ENCODE measurements around the gene LRRC25.
"Not testable (repeated sequence)": the region's sequence is repeated elsewhere in the genome, so short reads cannot be mapped to it uniquely, and the experiment has no call there.

Gene LRRC25

GRCh38 chr19:18424122-18424889 is 26.9 kb upstream of the LRRC25 start:
- no peak for DNase-seq

GRCh38 chr19:18423258-18424020 is 26.0 kb upstream of the LRRC25 start:
- no peak for DNase-seq

GRCh38 chr19:18422530-18423191 is 25.2 kb upstream of the LRRC25 start:
- DNase-seq, result no peak

GRCh38 chr19:18421371-18421959 is 24.0 kb upstream of the LRRC25 start:
- DNase-seq, result no peak

- no peak for DNase-seq
Measured at GRCh38 chr19:18420930-18421329, 23.5 kb upstream of the LRRC25 start.

GRCh38 chr19:18419699-18420460 is 22.5 kb upstream of the LRRC25 start:
- no peak for DNase-seq

GRCh38 chr19:18419195-18419698 is 21.8 kb upstream of the LRRC25 start, which contains the start of gene SSBP4:
Gene SSBP4, plus strand, starts transcription at chr19:18419398. Its CDS starts 251 bp downstream, at chr19:18419649.
- DNase-seq, result peak; percentile 87

- no peak for DNase-seq
Measured at GRCh38 chr19:18418483-18419194, 21.2 kb upstream of the LRRC25 start.

GRCh38 chr19:18418029-18418482 is 20.6 kb upstream of the LRRC25 start:
- no peak for DNase-seq

- DNase-seq, result peak; percentile 93
Measured at GRCh38 chr19:18417250-18418028, 20.0 kb upstream of the LRRC25 start.

GRCh38 chr19:18416778-18417249 is 19.4 kb upstream of the LRRC25 start:
- DNase-seq, result peak; percentile 94

- peak; percentile 85 for DNase-seq
Measured at GRCh38 chr19:18415178-18415867, 17.9 kb upstream of the LRRC25 start.

- DNase-seq, result no peak
Measured at GRCh38 chr19:18414504-18415177, 17.2 kb upstream of the LRRC25 start.

- DNase-seq, result no peak
Measured at GRCh38 chr19:18412610-18413239, 15.3 kb upstream of the LRRC25 start.

- DNase-seq, result no peak
Measured at GRCh38 chr19:18408053-18408476, 10.6 kb upstream of the LRRC25 start.

GRCh38 chr19:18406749-18407148 is 9.3 kb upstream of the LRRC25 start:
- no peak for DNase-seq

GRCh38 chr19:18405754-18406153 is 8.3 kb upstream of the LRRC25 start:
- not testable (repeated sequence) for DNase-seq

GRCh38 chr19:18402455-18403248 is 5.2 kb upstream of the LRRC25 start:
- DNase-seq, result not testable (repeated sequence)

Data from fibroblast of skin of right biceps (primary cell).